Stimulated activated CD4-positive, alpha-beta T cell treated with anti-CD3 and anti-CD28 coated beads, Interleukin-15, amount 100 ng/mL, for 48 hours (primary cell): ENCODE data around the gene PDE11A.

Experiments used
- DNase-seq, 2 donors: peaks; one replicate each; pipeline ENCODE4 v3.0.0-alpha.2; 2020; ENCODE audit warnings: low read depth in 2 of 2

The PDE11A gene

GRCh38 chr2:177633111-177633510 lies 439.5 kb downstream of the PDE11A start:
- DNase-seq: no peak

- no peak for DNase-seq
These were observed 440.9 kb downstream of the PDE11A start for GRCh38 chr2:177631680-177632079.

DNA sequence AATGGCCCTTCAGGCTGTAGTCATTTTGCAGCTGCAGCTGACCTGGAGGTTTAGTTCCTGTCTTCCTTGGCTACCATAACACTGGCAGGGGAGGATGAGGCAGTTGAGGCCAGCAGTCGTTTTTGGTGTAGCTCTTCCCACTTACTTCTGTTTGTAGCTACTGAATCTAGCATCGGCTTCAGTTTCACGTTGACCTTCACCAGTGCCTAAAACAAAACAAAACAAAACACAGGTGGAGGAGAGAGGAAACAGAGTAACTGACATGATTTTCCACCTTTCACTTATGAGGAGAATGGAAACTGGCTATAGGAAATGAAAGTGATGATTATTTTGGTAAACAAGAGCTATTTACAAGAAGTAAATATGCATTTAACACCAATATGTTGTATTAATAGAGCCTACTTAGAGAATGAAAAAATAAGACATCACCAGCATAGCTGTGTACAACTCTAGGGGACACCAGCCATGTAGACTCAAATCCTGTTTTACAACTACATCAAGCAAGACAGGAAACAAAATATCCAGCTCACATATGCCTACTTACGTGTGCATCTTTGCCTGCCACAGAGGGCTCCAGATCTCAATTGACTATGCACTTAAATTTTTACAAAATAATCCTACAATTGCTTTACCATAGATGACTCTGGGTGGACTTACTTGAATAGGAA lies 443.1 kb downstream of the PDE11A start:
- no peak for DNase-seq

- DNase-seq: no peak
These were observed 443.7 kb downstream of the PDE11A start for GRCh38 chr2:177628831-177629230.

- no peak for DNase-seq
These were observed 446.6 kb downstream of the PDE11A start for GRCh38 chr2:177625744-177626650.

GRCh38 chr2:177622521-177622920 lies 450.1 kb downstream of the PDE11A start:
- DNase-seq: no peak

DNA sequence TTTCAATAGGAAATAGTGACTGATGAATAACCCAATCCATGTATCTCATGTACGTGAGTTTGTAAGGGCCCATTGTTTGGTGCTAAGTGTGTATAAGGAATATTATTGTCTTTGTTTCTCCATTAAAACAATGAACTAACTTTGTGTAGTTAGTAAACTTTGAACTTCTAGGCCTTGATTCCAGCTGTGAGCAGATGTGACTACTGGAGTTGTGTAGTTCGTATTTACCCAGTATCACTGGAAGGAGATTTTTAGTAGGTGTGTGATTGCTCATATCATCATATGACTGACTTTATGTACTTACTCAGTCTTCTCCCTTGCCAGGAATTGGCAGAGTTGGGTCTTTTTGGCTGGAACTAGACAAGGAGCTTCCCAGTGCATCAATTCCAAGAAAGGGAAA lies 452.6 kb downstream of the PDE11A start:
- DNase-seq: no peak

DNA sequence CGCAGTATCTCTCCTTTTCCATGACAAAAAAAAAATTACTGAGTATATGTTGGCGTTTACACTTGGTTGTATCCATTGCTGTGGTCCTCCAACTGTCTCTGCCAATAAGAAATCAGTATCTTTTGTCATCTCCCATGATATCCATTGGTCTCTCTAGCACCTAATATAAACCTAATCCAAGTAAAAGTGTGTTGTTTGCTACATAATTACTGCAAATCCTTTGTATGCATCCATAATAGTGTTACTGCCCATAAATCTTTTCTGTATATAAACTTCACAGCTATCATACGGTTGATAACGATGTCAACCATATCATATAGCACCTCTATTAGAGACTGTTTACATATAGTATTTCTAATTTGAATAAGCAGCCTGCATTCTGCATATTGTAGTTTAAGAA lies 453.1 kb downstream of the PDE11A start:
- DNase-seq: no peak

- peak; percentile 81 to 86 for DNase-seq
These were observed 454.0 kb downstream of the PDE11A start for GRCh38 chr2:177618255-177619253.

DNA sequence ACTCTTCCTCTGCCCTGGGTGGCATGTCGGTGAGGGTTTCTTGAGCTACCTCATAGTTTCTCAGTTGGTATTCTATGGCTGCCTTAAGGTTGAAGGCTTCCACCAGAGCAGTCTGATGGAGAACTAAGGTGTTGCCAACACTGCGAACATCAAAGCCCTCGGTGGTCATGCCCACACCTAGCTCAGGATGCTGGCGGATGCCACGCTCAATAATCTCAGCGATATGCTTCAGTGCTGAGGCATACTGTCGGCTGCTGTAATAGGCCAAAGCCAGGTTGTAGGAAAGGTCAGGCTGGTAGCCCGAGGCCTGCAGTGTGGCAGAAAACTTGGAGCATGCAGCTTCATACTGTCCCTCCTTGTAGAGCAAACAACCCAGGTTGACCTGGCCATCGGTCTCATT lies 454.7 kb downstream of the PDE11A start:
- DNase-seq: no peak

GRCh38 chr2:177616731-177617130 lies 455.8 kb downstream of the PDE11A start:
- no peak for DNase-seq

- DNase-seq: no peak
These were observed 456.5 kb downstream of the PDE11A start for GRCh38 chr2:177616066-177616465.

DNA sequence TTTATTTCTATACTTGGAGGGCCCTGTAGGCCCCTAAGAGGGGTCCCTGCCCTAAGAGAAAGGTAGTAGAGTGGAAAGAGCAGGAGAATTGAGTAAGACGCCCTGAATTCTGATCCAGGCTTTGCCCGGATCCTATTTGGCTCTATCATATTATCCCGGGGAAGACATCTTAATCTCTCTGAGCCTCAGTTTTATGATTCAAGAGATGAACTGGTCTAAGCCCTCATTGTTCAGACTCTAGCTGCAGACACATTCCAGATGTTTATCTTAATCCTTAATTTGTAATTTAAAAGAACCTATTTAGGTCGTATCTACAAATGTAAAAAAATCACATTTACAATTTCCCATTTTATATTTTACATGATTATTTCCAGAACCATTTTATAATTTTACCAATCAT lies 459.9 kb downstream of the PDE11A start:
- DNase-seq: no peak

- no peak for DNase-seq
These were observed 461.2 kb downstream of the PDE11A start for GRCh38 chr2:177611310-177611886.

DNA sequence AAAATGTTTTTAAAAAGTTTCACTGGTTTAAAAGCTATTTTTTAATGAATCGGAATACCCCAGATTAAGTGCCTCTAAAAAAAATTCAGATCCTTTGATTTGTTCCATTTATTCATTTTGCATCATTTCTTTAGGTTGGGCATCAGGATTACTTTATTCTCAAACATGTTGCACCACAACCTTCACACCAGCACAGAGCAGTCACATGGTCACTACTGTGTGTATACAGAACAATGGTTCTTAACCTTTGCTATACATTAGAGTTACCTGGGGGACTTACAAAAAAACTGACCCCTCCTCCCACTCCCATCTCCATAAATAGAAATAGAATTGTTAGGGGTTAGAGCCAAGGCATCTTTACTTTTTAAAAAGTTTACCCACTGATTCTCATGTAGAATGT lies 461.8 kb downstream of the PDE11A start:
- DNase-seq: no peak

GRCh38 chr2:177606636-177607035 lies 465.9 kb downstream of the PDE11A start:
- no peak for DNase-seq

DNA sequence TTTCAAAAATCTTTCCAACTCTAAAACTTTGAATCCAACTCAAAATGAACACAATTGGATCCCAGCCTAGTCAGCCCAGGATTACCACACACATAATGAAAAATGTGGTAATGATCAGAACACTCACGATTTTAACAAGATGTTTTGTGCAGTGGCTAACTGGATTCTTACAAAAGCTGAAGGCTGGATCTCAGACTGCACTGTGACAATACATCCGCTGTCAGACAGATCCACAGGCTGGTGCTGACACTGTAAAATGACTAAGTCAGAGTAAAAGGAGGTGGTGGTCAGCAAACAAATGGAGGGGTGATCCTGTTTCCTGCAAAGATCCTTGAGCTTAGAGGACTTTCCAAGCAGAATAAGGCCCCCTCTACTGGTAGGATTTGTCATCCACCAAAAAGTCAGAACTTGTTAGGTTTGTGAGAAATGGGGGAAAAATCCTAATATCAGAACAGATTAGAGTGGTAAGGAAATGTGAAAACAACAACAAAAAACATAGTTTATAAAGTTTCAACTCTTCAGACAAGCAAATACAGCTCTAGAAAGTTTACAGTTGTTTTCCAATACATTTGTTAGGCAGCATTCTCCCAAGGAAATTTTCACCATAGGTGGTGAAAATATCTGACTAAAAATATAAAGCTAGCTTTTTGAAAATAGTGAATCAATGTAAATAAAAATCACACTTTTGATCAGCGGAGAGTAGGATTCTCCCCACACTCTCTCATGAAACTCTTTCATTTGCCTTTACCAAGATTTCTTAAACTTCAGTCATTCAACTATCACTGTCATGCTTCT lies 468.1 kb downstream of the PDE11A start:
- DNase-seq: no peak

GRCh38 chr2:177603768-177604167 lies 468.8 kb downstream of the PDE11A start:
- DNase-seq: no peak

GRCh38 chr2:177603181-177603580 lies 469.4 kb downstream of the PDE11A start:
- DNase-seq: no peak

GRCh38 chr2:177602611-177603164 lies 469.9 kb downstream of the PDE11A start:
- DNase-seq: no peak
